ENCODE measurements around the gene BTBD3.

Gene BTBD3

DNA sequence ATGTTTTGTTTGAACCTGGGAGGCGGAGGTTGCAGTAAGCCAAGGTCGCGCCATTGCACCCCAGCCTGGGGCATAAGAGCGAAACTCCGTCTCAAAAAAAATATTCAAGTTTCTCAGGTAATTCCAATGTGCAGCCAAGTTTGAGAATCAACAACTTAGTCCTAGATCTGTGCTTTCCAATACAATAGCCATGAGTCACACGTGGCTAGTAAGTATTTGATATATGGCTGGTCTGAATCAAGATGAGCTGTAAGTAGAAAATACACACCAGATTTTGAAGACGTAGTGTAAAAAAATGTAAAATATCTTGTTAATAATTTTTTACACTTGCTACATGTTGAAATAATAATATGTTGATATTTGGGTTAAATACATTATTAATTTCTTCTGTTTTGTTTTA lies 35.0 kb upstream of the BTBD3 start:
- no peak overlapping the region for H3K4me2 ChIP-seq (ENCODE audit: low read depth, low read length, poor library complexity, severe bottlenecking)
- no peak overlapping the region for H2AFZ ChIP-seq (ENCODE audit: low read depth, low read length, severe bottlenecking)
- TF ChIP-seq, protein P1, sequence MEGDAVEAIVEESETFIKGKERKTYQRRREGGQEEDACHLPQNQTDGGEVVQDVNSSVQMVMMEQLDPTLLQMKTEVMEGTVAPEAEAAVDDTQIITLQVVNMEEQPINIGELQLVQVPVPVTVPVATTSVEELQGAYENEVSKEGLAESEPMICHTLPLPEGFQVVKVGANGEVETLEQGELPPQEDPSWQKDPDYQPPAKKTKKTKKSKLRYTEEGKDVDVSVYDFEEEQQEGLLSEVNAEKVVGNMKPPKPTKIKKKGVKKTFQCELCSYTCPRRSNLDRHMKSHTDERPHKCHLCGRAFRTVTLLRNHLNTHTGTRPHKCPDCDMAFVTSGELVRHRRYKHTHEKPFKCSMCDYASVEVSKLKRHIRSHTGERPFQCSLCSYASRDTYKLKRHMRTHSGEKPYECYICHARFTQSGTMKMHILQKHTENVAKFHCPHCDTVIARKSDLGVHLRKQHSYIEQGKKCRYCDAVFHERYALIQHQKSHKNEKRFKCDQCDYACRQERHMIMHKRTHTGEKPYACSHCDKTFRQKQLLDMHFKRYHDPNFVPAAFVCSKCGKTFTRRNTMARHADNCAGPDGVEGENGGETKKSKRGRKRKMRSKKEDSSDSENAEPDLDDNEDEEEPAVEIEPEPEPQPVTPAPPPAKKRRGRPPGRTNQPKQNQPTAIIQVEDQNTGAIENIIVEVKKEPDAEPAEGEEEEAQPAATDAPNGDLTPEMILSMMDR (IDR thresholded peaks at IDR 0.05; ENCODE audit: insufficient read depth, low read length, poor library complexity, severe bottlenecking) = no peak
- TF ChIP-seq EZH2phosphoT487 (conservative IDR thresholded peaks at IDR 0.05; ENCODE audit: low read length) = no peak
- H3K9me2 ChIP-seq (replicated peaks; ENCODE audit: insufficient read depth, low read length) = no peaks in the 10 kb centered on the region
- no peaks in the 10 kb centered on the region for H3K27me3 ChIP-seq (ENCODE audit: low read length)
- H3K27ac ChIP-seq (ENCODE audit: low read depth, low read length) = no peak overlapping the region
- no peak overlapping the region for H3K4me3 ChIP-seq (ENCODE audit: insufficient read depth, low read length, poor library complexity, severe bottlenecking)
- H3K36me3 ChIP-seq (ENCODE audit: low read length) = no peaks in the 10 kb centered on the region
- no peaks in the 10 kb centered on the region for H4K20me1 ChIP-seq (ENCODE audit: low read depth, low read length)
- H3F3A ChIP-seq (ENCODE audit: insufficient read depth) = no peaks in the 10 kb centered on the region
- H3K9ac ChIP-seq (ENCODE audit: low read length) = no peak overlapping the region
- H3K79me2 ChIP-seq (ENCODE audit: insufficient read depth, low read length) = no peaks in the 10 kb centered on the region
- H3K9me3 ChIP-seq (ENCODE audit: insufficient read depth, low read length) = no peaks in the 10 kb centered on the region

DNA sequence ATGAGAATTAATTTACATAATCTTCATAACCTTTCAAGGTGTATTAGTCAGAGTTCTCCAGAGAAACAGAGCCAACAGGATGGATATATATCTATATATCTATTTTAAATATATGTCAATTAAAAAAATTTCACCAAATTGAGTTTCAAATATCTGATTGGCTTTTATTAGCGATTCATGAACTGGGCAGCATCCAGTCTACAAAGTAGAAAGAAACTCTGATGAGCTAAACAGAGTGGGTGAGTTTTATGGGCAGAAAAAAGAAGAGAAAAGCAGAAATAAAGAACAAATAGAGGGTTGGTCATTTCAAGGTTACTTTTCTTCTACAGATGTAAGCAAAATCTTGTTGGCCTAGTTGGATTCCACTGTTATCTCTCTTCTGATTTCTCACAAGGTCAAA lies 29.0 kb upstream of the BTBD3 start:
- Histone ChIP-seq H3K9ac (ENCODE audit: low read length) (no peak overlapping the region), H3K4me2 (ENCODE audit: low read depth, low read length, poor library complexity, severe bottlenecking) (no peak overlapping the region), H3K9me3 (ENCODE audit: insufficient read depth, low read length) (no peaks in the 10 kb centered on the region), H3K79me2 (ENCODE audit: insufficient read depth, low read length) (no peaks in the 10 kb centered on the region), H2AFZ (ENCODE audit: low read depth, low read length, severe bottlenecking) (no peak overlapping the region), H3K27me3 (ENCODE audit: low read length) (no peaks in the 10 kb centered on the region), H3F3A (ENCODE audit: insufficient read depth) (no peaks in the 10 kb centered on the region), H3K4me3 (ENCODE audit: insufficient read depth, low read length, poor library complexity, severe bottlenecking) (no peak overlapping the region), H3K9me2 (replicated peaks; ENCODE audit: insufficient read depth, low read length) (no peaks in the 10 kb centered on the region), H3K27ac (ENCODE audit: low read depth, low read length) (no peak overlapping the region), H4K20me1 (ENCODE audit: low read depth, low read length) (no peaks in the 10 kb centered on the region), H3K36me3 (ENCODE audit: low read length) (no peaks in the 10 kb centered on the region)
- TF ChIP-seq EZH2phosphoT487 (conservative IDR thresholded peaks at IDR 0.05; ENCODE audit: low read length) = no peak
- TF ChIP-seq, protein P1 (IDR thresholded peaks at IDR 0.05; ENCODE audit: insufficient read depth, low read length, poor library complexity, severe bottlenecking) = no peak

DNA sequence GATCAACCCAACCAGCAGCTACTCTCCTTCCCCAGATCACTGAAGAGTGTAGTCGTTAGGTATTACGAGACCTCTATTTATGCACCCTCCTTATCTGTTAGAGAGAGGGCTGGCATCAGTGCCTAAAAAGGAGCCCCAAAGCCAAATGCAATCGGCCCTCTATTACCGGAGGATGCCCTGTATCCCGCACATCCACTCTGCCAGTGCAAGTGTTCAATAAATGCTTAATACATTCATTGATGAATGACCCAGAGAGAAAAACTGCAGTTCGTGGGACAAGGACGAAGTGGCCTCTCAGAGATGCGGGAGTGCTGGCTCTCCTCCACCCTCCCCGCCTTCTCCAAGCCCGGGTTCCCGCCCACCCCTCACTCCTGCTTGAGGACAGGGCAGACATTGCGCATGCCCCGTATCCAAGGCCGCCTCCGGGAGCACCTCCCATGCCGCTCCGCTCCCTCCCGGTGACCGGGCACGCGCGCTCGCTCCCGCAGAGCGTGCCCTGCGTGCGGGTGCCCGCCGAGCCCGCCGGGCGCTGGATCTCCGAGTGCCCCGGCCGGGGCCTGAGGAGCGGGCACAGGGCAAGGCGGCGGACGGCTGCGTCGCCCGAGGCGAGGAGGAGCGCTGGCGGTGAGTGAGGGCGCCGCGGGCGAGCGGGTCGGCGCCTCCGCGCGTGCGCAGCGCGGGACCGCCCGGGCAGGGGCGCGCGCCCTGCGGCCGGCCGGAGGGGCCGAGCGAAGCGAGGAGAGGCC lies 27.2 kb upstream of the BTBD3 start:
- H3K4me2 ChIP-seq (ENCODE audit: low read depth, low read length, poor library complexity, severe bottlenecking) = no peak overlapping the region

More for the DNA sequence above, 27.2 kb upstream of the BTBD3 start:
- no peak overlapping the region for H3K27ac ChIP-seq (ENCODE audit: low read depth, low read length)
- no peaks in the 10 kb centered on the region for H3K9me3 ChIP-seq (ENCODE audit: insufficient read depth, low read length)
- no peaks in the 10 kb centered on the region for H3K9me2 ChIP-seq (replicated peaks; ENCODE audit: insufficient read depth, low read length)
- H3K9ac ChIP-seq (ENCODE audit: low read length) = no peak overlapping the region
- no peak overlapping the region for H2AFZ ChIP-seq (ENCODE audit: low read depth, low read length, severe bottlenecking)
- TF ChIP-seq EZH2phosphoT487 (conservative IDR thresholded peaks at IDR 0.05; ENCODE audit: low read length) = no peak
- TF ChIP-seq, protein P1 (IDR thresholded peaks at IDR 0.05; ENCODE audit: insufficient read depth, low read length, poor library complexity, severe bottlenecking) = no peak
- H3K27me3 ChIP-seq (ENCODE audit: low read length) = no peaks in the 10 kb centered on the region
- H3F3A ChIP-seq (ENCODE audit: insufficient read depth) = no peaks in the 10 kb centered on the region
- H3K4me3 ChIP-seq (ENCODE audit: insufficient read depth, low read length, poor library complexity, severe bottlenecking) = no peak overlapping the region
- no peaks in the 10 kb centered on the region for H3K36me3 ChIP-seq (ENCODE audit: low read length)
- no peaks in the 10 kb centered on the region for H3K79me2 ChIP-seq (ENCODE audit: insufficient read depth, low read length)
- H4K20me1 ChIP-seq (ENCODE audit: low read depth, low read length) = no peaks in the 10 kb centered on the region

Measured in SU-DHL-6 (cell line).